Measurements from ENCODE around the gene MRPL16.
A peak's percentile ranks its signal among the peaks of the same experiment; 100 is the strongest.

Gene MRPL16

GRCh38 chr11:59791639-59792038 lies 18.9 kb downstream of the MRPL16 start:
- H3K18ac ChIP-seq (ENCODE audit: low read depth in 1 of 2, low read length in 2 of 2), result no peak overlapping the region
- no peak overlapping the region for H3K27ac ChIP-seq (ENCODE audit: low read length, poor library complexity, severe bottlenecking)
- WGBS, result 67% methylated on average over 4 of the region's 4 CpGs
- no peak overlapping the region for H2BK120ac ChIP-seq (ENCODE audit: low read depth, low read length)
- no peak overlapping the region for H3K4me2 ChIP-seq (ENCODE audit: low read length, poor library complexity, severe bottlenecking)
- no peak overlapping the region for H3K23ac ChIP-seq (ENCODE audit: low read length in 2 of 2)
- H2BK12ac ChIP-seq (ENCODE audit: low read length in 2 of 2), result no peak overlapping the region
- no peak overlapping the region for H3K9ac ChIP-seq (ENCODE audit: low read length)
- no peak overlapping the region for H3K14ac ChIP-seq (ENCODE audit: low read length in 2 of 2)
- no peaks in the 10 kb centered on the region for H3K9me3 ChIP-seq (ENCODE audit: control insufficient read depth, low read length)
- H2AK5ac ChIP-seq (ENCODE audit: low read length, severe bottlenecking), result no peak overlapping the region
- peaks cover 44% of the 10 kb centered on the region for H3K79me1 ChIP-seq (replicated peaks; ENCODE audit: low read length, poor library complexity, severe bottlenecking)
- H4K8ac ChIP-seq (ENCODE audit: low read length), result no peak overlapping the region
- H4K91ac ChIP-seq (ENCODE audit: low read length), result no peak overlapping the region
- H3K36me3 ChIP-seq (ENCODE audit: control insufficient read depth in 1 of 2, insufficient read depth in 2 of 2, low read depth in 1 of 2, low read length in 2 of 2), result peaks cover 57 to 93% of the 10 kb centered on the region in 2 experiments
- H3K4ac ChIP-seq (ENCODE audit: low read depth in 1 of 2, low read length in 2 of 2), result no peak overlapping the region
- no peaks in the 10 kb centered on the region for H3K27me3 ChIP-seq (ENCODE audit: control insufficient read depth in 1 of 2, insufficient read depth in 1 of 2, low read length in 2 of 2)
- peaks cover 6% of the 10 kb centered on the region for H3K4me1 ChIP-seq (ENCODE audit: control insufficient read depth, insufficient read depth, low read depth, low read length)
- H2BK5ac ChIP-seq (ENCODE audit: low read depth, low read length, poor library complexity, severe bottlenecking), result no peak overlapping the region
- H2AFZ ChIP-seq (ENCODE audit: low read depth, low read length), result no peak overlapping the region
- no peak overlapping the region for H3K4me3 ChIP-seq (ENCODE audit: insufficient read depth in 1 of 2, low read depth in 1 of 2, low read length in 2 of 2)
- no peak overlapping the region for H2BK15ac ChIP-seq (ENCODE audit: low read depth, poor library complexity, severe bottlenecking)
- DNase-seq, result no peak

- Histone ChIP-seq H3K23ac (ENCODE audit: low read length in 2 of 2) (no peak overlapping the region), H2BK5ac (ENCODE audit: low read depth, low read length, poor library complexity, severe bottlenecking) (no peak overlapping the region), H3K4me1 (ENCODE audit: control insufficient read depth, insufficient read depth, low read depth, low read length) (peaks cover 8% of the 10 kb centered on the region), H2BK12ac (ENCODE audit: low read length in 2 of 2) (no peak overlapping the region), H3K18ac (ENCODE audit: low read depth in 1 of 2, low read length in 2 of 2) (no peak overlapping the region), H3K36me3 (ENCODE audit: control insufficient read depth in 1 of 2, insufficient read depth in 2 of 2, low read depth in 1 of 2, low read length in 2 of 2) (peaks cover 32 to 64% of the 10 kb centered on the region in 2 experiments), H4K91ac (ENCODE audit: low read length) (no peak overlapping the region), H3K27ac (ENCODE audit: low read length, poor library complexity, severe bottlenecking) (peak overlapping the region; percentile 12), H3K4ac (ENCODE audit: low read depth in 1 of 2, low read length in 2 of 2) (no peak overlapping the region), H3K9me3 (ENCODE audit: control insufficient read depth, low read length) (no peaks in the 10 kb centered on the region), H3K14ac (ENCODE audit: low read length in 2 of 2) (no peak overlapping the region), H3K27me3 (ENCODE audit: control insufficient read depth in 1 of 2, insufficient read depth in 1 of 2, low read length in 2 of 2) (no peaks in the 10 kb centered on the region), H3K4me3 (ENCODE audit: insufficient read depth in 1 of 2, low read depth in 1 of 2, low read length in 2 of 2) (no peak overlapping the region), H2AFZ (ENCODE audit: low read depth, low read length) (no peak overlapping the region), H2BK15ac (ENCODE audit: low read depth, poor library complexity, severe bottlenecking) (no peak overlapping the region), H3K9ac (ENCODE audit: low read length) (no peak overlapping the region), H3K4me2 (ENCODE audit: low read length, poor library complexity, severe bottlenecking) (no peak overlapping the region), H2BK120ac (ENCODE audit: low read depth, low read length) (no peak overlapping the region), H3K79me1 (replicated peaks; ENCODE audit: low read length, poor library complexity, severe bottlenecking) (peaks cover 45% of the 10 kb centered on the region), H2AK5ac (ENCODE audit: low read length, severe bottlenecking) (no peak overlapping the region), H4K8ac (ENCODE audit: low read length) (no peak overlapping the region)
- DNase-seq, result peak; percentile 70
- WGBS, result 19% methylated on average over 3 of the region's 3 CpGs
Measured at GRCh38 chr11:59787816-59788215, 22.8 kb downstream of the MRPL16 start.

DNA sequence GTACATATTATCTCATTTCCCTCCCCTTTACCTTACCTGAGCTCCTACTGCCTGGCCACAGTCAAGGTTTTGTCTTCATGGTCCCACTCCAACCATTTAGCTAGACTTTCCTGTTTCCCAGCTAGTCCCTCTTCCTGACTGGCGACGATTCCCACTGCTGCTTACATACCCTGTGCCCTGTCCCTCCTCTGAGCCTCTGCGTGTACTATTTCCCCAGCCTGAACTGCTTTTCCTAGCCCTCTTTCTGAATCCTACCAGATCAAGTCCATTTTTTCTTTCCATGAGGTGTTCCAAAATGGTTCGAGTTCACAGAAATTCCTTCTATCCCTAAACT lies 23.4 kb downstream of the MRPL16 start:
- Histone ChIP-seq H4K91ac (ENCODE audit: low read length) (no peak overlapping the region), H3K79me1 (replicated peaks; ENCODE audit: low read length, poor library complexity, severe bottlenecking) (peaks cover 41% of the 10 kb centered on the region), H3K4me2 (ENCODE audit: low read length, poor library complexity, severe bottlenecking) (no peak overlapping the region), H2BK120ac (ENCODE audit: low read depth, low read length) (no peak overlapping the region), H3K9me3 (ENCODE audit: control insufficient read depth, low read length) (no peaks in the 10 kb centered on the region), H2BK5ac (ENCODE audit: low read depth, low read length, poor library complexity, severe bottlenecking) (no peak overlapping the region), H3K4me3 (ENCODE audit: insufficient read depth in 1 of 2, low read depth in 1 of 2, low read length in 2 of 2) (no peak overlapping the region), H2AK5ac (ENCODE audit: low read length, severe bottlenecking) (peak overlapping the region; percentile 33), H2BK15ac (ENCODE audit: low read depth, poor library complexity, severe bottlenecking) (no peak overlapping the region), H3K36me3 (ENCODE audit: control insufficient read depth in 1 of 2, insufficient read depth in 2 of 2, low read depth in 1 of 2, low read length in 2 of 2) (peaks cover 28 to 62% of the 10 kb centered on the region in 2 experiments), H3K4ac (ENCODE audit: low read depth in 1 of 2, low read length in 2 of 2) (peak overlapping the region in 1 of 2 experiments; percentile 54), H3K4me1 (ENCODE audit: control insufficient read depth, insufficient read depth, low read depth, low read length) (peaks cover 8% of the 10 kb centered on the region), H3K27me3 (ENCODE audit: control insufficient read depth in 1 of 2, insufficient read depth in 1 of 2, low read length in 2 of 2) (no peaks in the 10 kb centered on the region), H3K23ac (ENCODE audit: low read length in 2 of 2) (no peak overlapping the region), H3K27ac (ENCODE audit: low read length, poor library complexity, severe bottlenecking) (peak overlapping the region; percentile 45), H3K9ac (ENCODE audit: low read length) (no peak overlapping the region), H3K18ac (ENCODE audit: low read depth in 1 of 2, low read length in 2 of 2) (peak overlapping the region; percentile 50 to 89), H3K14ac (ENCODE audit: low read length in 2 of 2) (no peak overlapping the region), H4K8ac (ENCODE audit: low read length) (peak overlapping the region; percentile 42), H2AFZ (ENCODE audit: low read depth, low read length) (no peak overlapping the region), H2BK12ac (ENCODE audit: low read length in 2 of 2) (peak overlapping the region in 1 of 2 experiments; percentile 85)
- DNase-seq, result no peak
- WGBS, result 78% methylated on average over 4 of the region's 4 CpGs

GRCh38 chr11:59785818-59786217 lies 24.8 kb downstream of the MRPL16 start:
- Histone ChIP-seq H3K9me3 (ENCODE audit: control insufficient read depth, low read length) (no peaks in the 10 kb centered on the region), H2BK15ac (ENCODE audit: low read depth, poor library complexity, severe bottlenecking) (no peak overlapping the region), H2BK5ac (ENCODE audit: low read depth, low read length, poor library complexity, severe bottlenecking) (no peak overlapping the region), H3K79me1 (replicated peaks; ENCODE audit: low read length, poor library complexity, severe bottlenecking) (peaks cover 35% of the 10 kb centered on the region), H3K23ac (ENCODE audit: low read length in 2 of 2) (peak overlapping the region in 1 of 2 experiments; percentile 85), H3K9ac (ENCODE audit: low read length) (no peak overlapping the region), H3K4me2 (ENCODE audit: low read length, poor library complexity, severe bottlenecking) (no peak overlapping the region), H4K8ac (ENCODE audit: low read length) (no peak overlapping the region), H4K91ac (ENCODE audit: low read length) (no peak overlapping the region), H3K4ac (ENCODE audit: low read depth in 1 of 2, low read length in 2 of 2) (peak overlapping the region in 1 of 2 experiments; percentile 32), H2BK12ac (ENCODE audit: low read length in 2 of 2) (peak overlapping the region; percentile 7 to 31), H3K27ac (ENCODE audit: low read length, poor library complexity, severe bottlenecking) (no peak overlapping the region), H3K36me3 (ENCODE audit: control insufficient read depth in 1 of 2, insufficient read depth in 2 of 2, low read depth in 1 of 2, low read length in 2 of 2) (peaks cover 19 to 54% of the 10 kb centered on the region in 2 experiments), H3K4me1 (ENCODE audit: control insufficient read depth, insufficient read depth, low read depth, low read length) (peaks cover 8% of the 10 kb centered on the region), H3K4me3 (ENCODE audit: insufficient read depth in 1 of 2, low read depth in 1 of 2, low read length in 2 of 2) (no peak overlapping the region), H2AK5ac (ENCODE audit: low read length, severe bottlenecking) (no peak overlapping the region), H3K18ac (ENCODE audit: low read depth in 1 of 2, low read length in 2 of 2) (no peak overlapping the region), H2AFZ (ENCODE audit: low read depth, low read length) (no peak overlapping the region), H3K14ac (ENCODE audit: low read length in 2 of 2) (peak overlapping the region in 1 of 2 experiments; percentile 9), H3K27me3 (ENCODE audit: control insufficient read depth in 1 of 2, insufficient read depth in 1 of 2, low read length in 2 of 2) (no peaks in the 10 kb centered on the region), H2BK120ac (ENCODE audit: low read depth, low read length) (no peak overlapping the region)
- WGBS, result 100% methylated on average over 4 of the region's 4 CpGs
- no peak for DNase-seq
